Right atrium auricular region (tissue), 2 donors: ENCODE results near the gene TSPAN18. TPM values are rescaled to one million over a fixed set of nuclear protein-coding genes. Genes with fewer than 3 reads are reported as not detected.
A peak's percentile ranks its signal among the peaks of the same experiment; 100 is the strongest.

Experiments used
- DNase-seq: peaks from one replicate; pipeline ENCODE4 v3.0.0-alpha.2; 2019; ENCODE audit warnings: low spot score
- H3K27ac ChIP-seq, 2 donors: fragments of 200-600 bp; sonication (generic); 1 replicate in 1 of 2; 2 replicates in 1 of 2; pipeline ENCODE4 v1.5.1; 2016 to 2019
- H3K27me3 ChIP-seq, 2 donors: fragments of 200-600 bp; sonication (generic); one replicate each; pipeline versions ENCODE4 v1.5.1 to v1.6.0; 2017 to 2019
- H3K36me3 ChIP-seq: fragments of 200-600 bp; sonication (generic); one replicate; pipeline ENCODE4 v1.5.1; 2016
- H3K4me1 ChIP-seq, 2 donors: fragments of 200-600 bp; sonication (generic); one replicate each; pipeline versions ENCODE4 v1.5.1 to v1.6.0; 2017 to 2019
- H3K4me3 ChIP-seq, 2 donors: fragments of 200-600 bp; sonication (generic); 1 replicate in 1 of 2; 2 replicates in 1 of 2; pipeline ENCODE4 v1.5.1; 2017 to 2019; ENCODE audit warnings: mild to moderate bottlenecking in 1 of 2, moderate library complexity in 1 of 2
- H3K9me3 ChIP-seq, 2 donors: fragments of 200-600 bp; sonication (generic); one replicate each; pipeline ENCODE4 v1.5.1; 2019
- total RNA-seq, 2 donors: library from RNA; depleted of rRNA; stranded (reverse); fragments of >200 nt; gene quantifications; one replicate each; pipeline ENCODE4 v1.1.0, GENCODE V29; 2016
- TF ChIP-seq, protein P1 (sequence below), 2 donors: fragments of 200-600 bp; sonication (generic); IDR thresholded peaks; one replicate each; pipeline ENCODE4 v1.5.1; 2019; ENCODE audit warnings: antibody characterized with exemption in 2 of 2

TSPAN18 gene, protein sequence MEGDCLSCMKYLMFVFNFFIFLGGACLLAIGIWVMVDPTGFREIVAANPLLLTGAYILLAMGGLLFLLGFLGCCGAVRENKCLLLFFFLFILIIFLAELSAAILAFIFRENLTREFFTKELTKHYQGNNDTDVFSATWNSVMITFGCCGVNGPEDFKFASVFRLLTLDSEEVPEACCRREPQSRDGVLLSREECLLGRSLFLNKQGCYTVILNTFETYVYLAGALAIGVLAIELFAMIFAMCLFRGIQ
- 10 to 100 TPM; 76.3 to 79.3 TPM for total RNA-seq

DNA sequence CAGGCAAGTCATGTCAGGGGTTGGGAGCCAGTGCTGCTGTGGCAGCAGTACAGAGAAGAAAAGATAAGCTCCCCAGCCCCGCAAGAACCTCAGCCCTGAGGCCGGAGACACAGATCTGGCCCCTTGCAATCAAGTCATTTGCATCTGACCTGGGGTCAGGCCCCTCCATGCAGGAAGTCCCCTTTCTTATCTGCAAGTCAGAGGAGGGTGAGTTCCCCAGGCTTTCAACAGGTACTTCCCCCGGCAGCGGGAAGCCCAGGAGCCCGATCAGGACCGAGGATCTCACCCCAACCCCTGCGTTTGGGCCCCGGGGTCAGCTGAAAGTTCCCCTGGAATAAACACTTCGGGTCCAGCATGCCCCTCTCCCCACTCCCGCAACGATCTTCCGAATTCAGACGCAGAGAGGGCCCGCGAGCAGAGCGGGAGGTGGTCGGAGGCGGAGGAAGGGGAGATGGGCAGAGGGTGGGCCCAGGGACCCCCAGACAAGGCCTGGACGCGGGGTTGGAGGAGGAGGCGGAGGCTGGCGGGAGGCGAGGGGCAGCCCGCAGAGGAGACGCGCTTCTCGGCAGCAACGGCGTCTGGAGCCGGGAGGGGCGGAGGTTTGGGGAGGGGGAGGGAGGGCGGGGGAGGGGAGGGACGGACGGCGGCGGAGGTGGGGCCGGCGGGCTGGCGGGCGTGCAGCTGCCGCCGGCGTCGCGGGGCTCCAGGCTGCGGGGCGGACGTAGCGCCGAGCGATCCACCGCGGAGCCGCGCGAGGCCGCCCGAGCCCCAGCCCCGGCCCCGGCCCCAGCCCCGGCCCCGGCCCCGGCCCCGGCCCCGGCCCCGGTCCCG lies at the start of gene TSPAN18:
TSS of gene TSPAN18 (plus strand) at position 680 of the 831 bp plus-strand sequence. CDS start 179,455 bp downstream, outside the sequence.
- Histone ChIP-seq H3K9me3 (no peaks in the 10 kb centered on the region), H3K4me3 (peak within 1 kb of the TSS; percentile 72 to 86), H3K36me3 (no peaks in the 10 kb centered on the region), H3K27ac (peak within 1 kb of the TSS; percentile 92 to 94), H3K27me3 (no peaks in the 10 kb centered on the region), H3K4me1 (peaks cover 0 to 56% of the 10 kb centered on the region in 2 donors)
- TF ChIP-seq, protein P1, sequence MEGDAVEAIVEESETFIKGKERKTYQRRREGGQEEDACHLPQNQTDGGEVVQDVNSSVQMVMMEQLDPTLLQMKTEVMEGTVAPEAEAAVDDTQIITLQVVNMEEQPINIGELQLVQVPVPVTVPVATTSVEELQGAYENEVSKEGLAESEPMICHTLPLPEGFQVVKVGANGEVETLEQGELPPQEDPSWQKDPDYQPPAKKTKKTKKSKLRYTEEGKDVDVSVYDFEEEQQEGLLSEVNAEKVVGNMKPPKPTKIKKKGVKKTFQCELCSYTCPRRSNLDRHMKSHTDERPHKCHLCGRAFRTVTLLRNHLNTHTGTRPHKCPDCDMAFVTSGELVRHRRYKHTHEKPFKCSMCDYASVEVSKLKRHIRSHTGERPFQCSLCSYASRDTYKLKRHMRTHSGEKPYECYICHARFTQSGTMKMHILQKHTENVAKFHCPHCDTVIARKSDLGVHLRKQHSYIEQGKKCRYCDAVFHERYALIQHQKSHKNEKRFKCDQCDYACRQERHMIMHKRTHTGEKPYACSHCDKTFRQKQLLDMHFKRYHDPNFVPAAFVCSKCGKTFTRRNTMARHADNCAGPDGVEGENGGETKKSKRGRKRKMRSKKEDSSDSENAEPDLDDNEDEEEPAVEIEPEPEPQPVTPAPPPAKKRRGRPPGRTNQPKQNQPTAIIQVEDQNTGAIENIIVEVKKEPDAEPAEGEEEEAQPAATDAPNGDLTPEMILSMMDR (IDR thresholded peaks at IDR 0.05): no peak
- DNase-seq: no peak

DNA sequence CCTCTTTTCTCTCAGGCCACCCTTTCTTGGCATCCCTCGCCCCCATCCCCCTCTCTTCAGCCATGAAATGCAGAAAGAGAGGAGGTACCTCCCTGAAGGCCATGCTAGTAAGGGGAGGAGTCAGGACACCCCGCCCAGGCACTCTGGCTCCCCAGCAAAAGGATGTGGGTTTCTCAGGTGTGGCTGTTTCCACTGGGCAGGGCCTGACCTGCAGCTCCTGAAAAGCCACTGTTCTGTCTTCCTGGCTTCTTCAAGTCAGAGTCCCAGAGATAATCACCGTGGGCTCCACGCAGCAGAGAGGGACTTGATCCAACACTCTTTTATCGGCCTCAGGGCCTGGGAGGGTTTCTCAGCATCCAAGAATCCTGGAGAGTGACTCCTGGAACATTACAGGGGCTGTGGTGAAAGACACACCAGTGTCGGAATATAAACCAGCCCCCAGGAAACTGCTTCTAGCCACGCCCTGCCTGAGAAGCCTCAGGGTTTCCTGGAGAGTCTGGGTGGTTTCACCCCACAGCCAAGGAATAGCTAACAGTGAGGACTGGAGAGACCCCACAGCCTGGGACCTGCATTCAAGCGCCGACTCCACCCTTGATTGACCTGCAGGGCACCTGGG lies 45.7 kb upstream of the TSPAN18 start:
- Histone ChIP-seq H3K4me3 (no peak overlapping the region), H3K27ac (no peak overlapping the region)
- TF ChIP-seq, protein P1 (IDR thresholded peaks at IDR 0.05): no peak

GRCh38 chr11:44681698-44682097 lies 45.1 kb upstream of the TSPAN18 start:
- Histone ChIP-seq H3K36me3 (no peaks in the 10 kb centered on the region), H3K27ac (no peak overlapping the region), H3K4me3 (no peak overlapping the region), H3K9me3 (no peaks in the 10 kb centered on the region), H3K27me3 (no peaks in the 10 kb centered on the region), H3K4me1 (no peaks in the 10 kb centered on the region)
- TF ChIP-seq, protein P1 (IDR thresholded peaks at IDR 0.05): no peak
- no peak for DNase-seq

More for the DNA sequence above, 45.7 kb upstream of the TSPAN18 start:
- Histone ChIP-seq H3K9me3 (no peaks in the 10 kb centered on the region), H3K36me3 (no peaks in the 10 kb centered on the region), H3K4me1 (no peaks in the 10 kb centered on the region), H3K27me3 (no peaks in the 10 kb centered on the region)
- DNase-seq: no peak

GRCh38 chr11:44684859-44685281 lies 41.9 kb upstream of the TSPAN18 start:
- Histone ChIP-seq H3K4me3 (no peak overlapping the region), H3K9me3 (peaks cover 0 to 4% of the 10 kb centered on the region in 2 donors), H3K27me3 (no peaks in the 10 kb centered on the region), H3K4me1 (no peaks in the 10 kb centered on the region), H3K27ac (no peak overlapping the region), H3K36me3 (no peaks in the 10 kb centered on the region)
- TF ChIP-seq, protein P1 (IDR thresholded peaks at IDR 0.05): no peak
- DNase-seq: no peak

DNA sequence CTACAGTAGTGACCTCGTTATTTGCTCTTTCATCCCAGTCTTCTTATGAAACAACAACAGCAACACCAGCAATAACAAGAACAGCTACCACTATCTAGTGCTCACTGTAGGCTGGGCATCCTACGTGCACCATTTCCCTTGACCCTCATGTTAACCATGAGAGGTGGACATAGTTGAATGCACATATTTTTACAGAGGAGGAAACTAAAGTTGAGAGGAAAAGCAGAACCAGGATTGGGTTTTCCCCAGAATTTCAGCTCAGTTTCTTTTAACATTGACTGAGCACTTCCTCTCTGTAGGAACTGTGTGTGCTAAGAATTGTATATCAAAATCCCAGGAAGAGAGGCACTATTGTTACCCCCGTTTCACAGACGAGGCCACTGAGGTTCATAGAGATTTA lies 39.4 kb upstream of the TSPAN18 start:
- Histone ChIP-seq H3K27ac (no peak overlapping the region), H3K27me3 (no peaks in the 10 kb centered on the region), H3K4me1 (no peaks in the 10 kb centered on the region), H3K36me3 (no peaks in the 10 kb centered on the region), H3K4me3 (no peak overlapping the region), H3K9me3 (peaks cover 0 to 4% of the 10 kb centered on the region in 2 donors)
- TF ChIP-seq, protein P1 (IDR thresholded peaks at IDR 0.05): no peak
- DNase-seq: no peak
